ENCODE measurements around the gene ZNF165.

ZNF165 gene

DNA sequence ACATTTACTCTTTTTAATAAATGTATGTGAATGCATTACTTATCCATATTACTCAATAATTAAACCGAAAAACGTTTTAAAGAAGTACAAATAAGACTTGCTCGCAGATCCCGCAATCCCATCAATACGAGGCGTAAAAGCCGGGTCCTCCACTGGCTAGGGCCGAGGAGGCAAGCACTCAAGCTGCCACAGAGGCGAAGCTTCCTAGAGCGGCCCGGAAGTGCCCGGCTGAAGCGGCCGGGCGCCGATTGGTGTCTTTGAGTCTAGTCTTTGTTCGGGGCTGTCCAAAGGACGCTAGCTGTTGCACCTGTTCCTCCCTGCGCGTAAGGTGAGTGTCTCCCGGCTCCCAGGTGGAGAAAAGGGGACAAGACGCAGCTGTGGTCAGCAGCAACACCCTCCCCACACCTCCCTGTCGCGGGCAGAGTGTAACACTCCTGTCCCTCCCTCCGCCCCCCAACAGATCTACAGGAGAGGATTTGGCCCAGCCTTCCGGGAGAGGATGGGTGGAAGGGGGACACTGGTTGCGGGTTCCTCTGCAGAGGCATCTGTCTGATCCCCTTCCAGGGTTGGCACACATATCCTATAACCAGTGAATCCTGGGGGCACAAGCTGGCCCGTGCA lies 44.1 kb downstream of the ZNF165 start, which contains the start of gene ZSCAN16:
TSS of gene ZSCAN16 (plus strand) at position 260 of the 621 bp plus-strand sequence. CDS start 835 bp downstream, outside the sequence.
- Histone ChIP-seq H3K27me3 (no peaks in the 10 kb centered on the region), H3K27ac (peak within 1 kb of the TSS; percentile 81), H3K36me3 (peaks cover 39% of the 10 kb centered on the region), H3K9me3 (no peaks in the 10 kb centered on the region), H3K4me3 (ENCODE audit: low read depth in 1 of 2, low read length in 1 of 2) (peak within 1 kb of the TSS; percentile 64 to 67), H3K4me1 (ENCODE audit: control insufficient read depth in 1 of 2, insufficient read depth in 1 of 2, low read depth in 1 of 2, low read length in 1 of 2) (peaks cover 15 to 16% of the 10 kb centered on the region in 2 experiments)
- TF ChIP-seq, protein P1, sequence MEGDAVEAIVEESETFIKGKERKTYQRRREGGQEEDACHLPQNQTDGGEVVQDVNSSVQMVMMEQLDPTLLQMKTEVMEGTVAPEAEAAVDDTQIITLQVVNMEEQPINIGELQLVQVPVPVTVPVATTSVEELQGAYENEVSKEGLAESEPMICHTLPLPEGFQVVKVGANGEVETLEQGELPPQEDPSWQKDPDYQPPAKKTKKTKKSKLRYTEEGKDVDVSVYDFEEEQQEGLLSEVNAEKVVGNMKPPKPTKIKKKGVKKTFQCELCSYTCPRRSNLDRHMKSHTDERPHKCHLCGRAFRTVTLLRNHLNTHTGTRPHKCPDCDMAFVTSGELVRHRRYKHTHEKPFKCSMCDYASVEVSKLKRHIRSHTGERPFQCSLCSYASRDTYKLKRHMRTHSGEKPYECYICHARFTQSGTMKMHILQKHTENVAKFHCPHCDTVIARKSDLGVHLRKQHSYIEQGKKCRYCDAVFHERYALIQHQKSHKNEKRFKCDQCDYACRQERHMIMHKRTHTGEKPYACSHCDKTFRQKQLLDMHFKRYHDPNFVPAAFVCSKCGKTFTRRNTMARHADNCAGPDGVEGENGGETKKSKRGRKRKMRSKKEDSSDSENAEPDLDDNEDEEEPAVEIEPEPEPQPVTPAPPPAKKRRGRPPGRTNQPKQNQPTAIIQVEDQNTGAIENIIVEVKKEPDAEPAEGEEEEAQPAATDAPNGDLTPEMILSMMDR (IDR thresholded peaks at IDR 0.05), result no peak

DNA sequence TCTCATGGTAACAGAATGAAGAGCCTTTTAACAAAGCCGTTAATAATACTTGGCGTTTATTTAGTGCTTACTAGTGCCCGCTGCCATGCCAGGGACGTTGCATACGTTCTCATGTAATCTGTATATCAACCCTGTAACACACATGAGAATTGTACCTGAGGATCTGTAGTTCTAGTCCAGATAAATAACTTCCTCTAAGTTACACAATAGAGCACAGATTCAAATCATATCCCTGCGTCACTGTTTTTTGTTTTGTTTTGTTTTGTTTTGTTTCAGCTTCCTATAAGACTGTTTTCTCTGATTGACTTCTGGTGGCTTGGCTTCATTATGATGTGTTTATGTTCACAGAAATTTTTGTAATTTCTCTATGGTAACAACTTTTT lies 44.6 kb downstream of the ZNF165 start:
- Histone ChIP-seq H3K27ac (peak overlapping the region; percentile 81), H3K4me3 (ENCODE audit: low read depth in 1 of 2, low read length in 1 of 2) (peak overlapping the region; percentile 64 to 67), H3K9me3 (no peaks in the 10 kb centered on the region), H3K27me3 (no peaks in the 10 kb centered on the region), H3K4me1 (ENCODE audit: control insufficient read depth in 1 of 2, insufficient read depth in 1 of 2, low read depth in 1 of 2, low read length in 1 of 2) (peaks cover 15 to 16% of the 10 kb centered on the region in 2 experiments), H3K36me3 (peaks cover 43% of the 10 kb centered on the region)
- TF ChIP-seq, protein P1 (IDR thresholded peaks at IDR 0.05), result no peak

DNA sequence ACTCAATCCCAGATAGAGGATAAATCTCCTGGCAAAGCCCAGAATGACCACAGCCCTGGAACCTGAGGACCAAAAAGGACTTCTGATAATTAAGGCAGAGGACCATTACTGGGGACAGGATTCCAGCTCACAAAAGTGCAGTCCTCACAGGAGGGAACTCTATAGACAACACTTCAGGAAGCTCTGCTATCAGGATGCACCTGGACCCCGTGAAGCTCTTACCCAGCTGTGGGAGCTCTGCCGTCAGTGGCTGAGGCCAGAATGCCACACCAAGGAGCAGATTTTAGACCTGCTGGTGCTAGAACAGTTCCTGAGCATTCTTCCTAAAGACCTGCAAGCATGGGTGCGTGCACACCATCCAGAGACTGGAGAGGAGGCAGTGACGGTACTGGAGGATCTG lies 45.0 kb downstream of the ZNF165 start:
- H3K9me3 ChIP-seq, result no peaks in the 10 kb centered on the region
- H3K27ac ChIP-seq, result peak overlapping the region; percentile 81
- H3K4me1 ChIP-seq (ENCODE audit: control insufficient read depth in 1 of 2, insufficient read depth in 1 of 2, low read depth in 1 of 2, low read length in 1 of 2), result peaks cover 15 to 16% of the 10 kb centered on the region in 2 experiments
- H3K4me3 ChIP-seq (ENCODE audit: low read depth in 1 of 2, low read length in 1 of 2), result peak overlapping the region; percentile 64 to 67
- peaks cover 43% of the 10 kb centered on the region for H3K36me3 ChIP-seq
- H3K27me3 ChIP-seq, result no peaks in the 10 kb centered on the region
- TF ChIP-seq, protein P1 (IDR thresholded peaks at IDR 0.05), result no peak

DNA sequence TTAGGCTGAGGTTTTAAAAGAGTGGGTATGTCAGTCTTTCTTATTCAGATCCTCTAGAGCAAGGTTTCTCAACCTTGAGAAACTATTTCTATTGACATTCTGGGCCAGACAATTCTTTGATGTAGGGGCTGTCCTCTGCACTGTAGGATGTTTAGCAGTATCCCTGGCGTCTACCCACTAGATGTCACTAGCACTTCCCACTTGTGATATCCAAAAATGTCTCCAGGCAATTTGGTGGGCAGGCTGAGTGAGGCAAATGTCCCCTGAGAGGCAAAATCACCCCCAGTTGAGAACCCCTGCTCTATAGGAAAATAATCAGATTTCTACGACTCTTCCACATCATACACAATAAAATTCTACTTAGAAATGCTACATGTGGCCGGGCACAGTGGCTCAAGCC lies 53.6 kb downstream of the ZNF165 start:
- TF ChIP-seq, protein P1 (IDR thresholded peaks at IDR 0.05), result no peak
- H3K27me3 ChIP-seq, result peaks cover 3% of the 10 kb centered on the region
- H3K27ac ChIP-seq, result no peak overlapping the region
- no peaks in the 10 kb centered on the region for H3K9me3 ChIP-seq
- H3K4me3 ChIP-seq (ENCODE audit: low read depth in 1 of 2, low read length in 1 of 2), result no peak overlapping the region
- peaks cover 17 to 30% of the 10 kb centered on the region in 2 experiments for H3K4me1 ChIP-seq (ENCODE audit: control insufficient read depth in 1 of 2, insufficient read depth in 1 of 2, low read depth in 1 of 2, low read length in 1 of 2)
- peaks cover 17% of the 10 kb centered on the region for H3K36me3 ChIP-seq

DNA sequence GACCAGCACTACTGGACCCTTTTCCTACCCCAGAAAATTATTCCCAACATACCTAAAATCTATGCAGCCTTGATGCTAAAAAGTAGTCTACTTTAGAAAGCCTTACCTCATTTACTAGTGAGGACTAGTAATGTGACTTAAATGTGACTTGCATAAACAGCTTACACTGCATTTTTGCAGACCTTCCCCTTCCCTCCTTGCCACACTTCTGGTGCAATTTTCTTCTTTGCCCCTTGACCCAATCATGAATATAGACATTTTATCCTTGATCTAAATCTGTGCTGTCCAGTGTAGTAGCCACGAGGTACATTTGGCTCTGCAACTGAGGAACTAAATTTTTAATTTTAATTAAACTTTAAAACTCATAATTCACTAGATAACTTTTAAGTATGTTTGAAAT lies 54.3 kb downstream of the ZNF165 start:
- no peak overlapping the region for H3K27ac ChIP-seq
- TF ChIP-seq, protein P1 (IDR thresholded peaks at IDR 0.05), result no peak
- H3K36me3 ChIP-seq, result peaks cover 11% of the 10 kb centered on the region
- H3K27me3 ChIP-seq, result peaks cover 3% of the 10 kb centered on the region
- peaks cover 17 to 30% of the 10 kb centered on the region in 2 experiments for H3K4me1 ChIP-seq (ENCODE audit: control insufficient read depth in 1 of 2, insufficient read depth in 1 of 2, low read depth in 1 of 2, low read length in 1 of 2)
- no peaks in the 10 kb centered on the region for H3K9me3 ChIP-seq
- H3K4me3 ChIP-seq (ENCODE audit: low read depth in 1 of 2, low read length in 1 of 2), result no peak overlapping the region
